ENCODE data around the gene PDE6B. TPM values are rescaled to one million over a fixed set of nuclear protein-coding genes. Genes with fewer than 3 reads are reported as not detected.

The PDE6B gene
- total RNA-seq, 4 donors from 2014 or later = 0.81 to 5.5 (median 1.8) TPM

GRCh38 chr4:626201-627091 lies 1.1 kb downstream of the PDE6B start:
- Histone ChIP-seq H3K4me3 (no peak overlapping the region), H3K27ac (no peak overlapping the region), H3K4me1 (no peaks in the 10 kb centered on the region), H3K36me3 (no peaks in the 10 kb centered on the region), H3K27me3 (peaks cover 75% of the 10 kb centered on the region), H3K9me3 (no peaks in the 10 kb centered on the region)
- ATAC-seq = no peak
- TF ChIP-seq POLR2AphosphoS5 (IDR thresholded peaks at IDR 0.05) = no peak
- TF ChIP-seq POLR2A (IDR thresholded peaks at IDR 0.05) = no peak
- TF ChIP-seq EP300 (IDR thresholded peaks at IDR 0.05) = no peak
- TF ChIP-seq CTCF (IDR thresholded peaks at IDR 0.05) = no peak
- WGBS, 2 donors (ENCODE audit: low coverage in 1 of 2) = 81% methylated on average over 13 of the region's 20 CpGs; no CpG with 5 or more reads in 1 of the 2 donors

- no peak for ATAC-seq
- Histone ChIP-seq H3K27ac (no peak overlapping the region), H3K4me3 (no peak overlapping the region), H3K9me3 (no peaks in the 10 kb centered on the region), H3K27me3 (peaks cover 75% of the 10 kb centered on the region), H3K36me3 (no peaks in the 10 kb centered on the region), H3K4me1 (no peaks in the 10 kb centered on the region)
- no peak for TF ChIP-seq CTCF (IDR thresholded peaks at IDR 0.05)
- no peak for TF ChIP-seq POLR2AphosphoS5 (IDR thresholded peaks at IDR 0.05)
- TF ChIP-seq POLR2A (IDR thresholded peaks at IDR 0.05) = no peak
- 62 to 87% methylated on average over 6 to 11 of the region's 15 CpGs for WGBS, 2 donors (ENCODE audit: low coverage in 1 of 2)
Measured at GRCh38 chr4:627347-628125, 2.2 kb downstream of the PDE6B start.

- H3K9me3 ChIP-seq = no peaks in the 10 kb centered on the region
- H3K36me3 ChIP-seq = no peaks in the 10 kb centered on the region
- peaks cover 73% of the 10 kb centered on the region for H3K27me3 ChIP-seq
- ATAC-seq = no peak
- H3K4me1 ChIP-seq = no peaks in the 10 kb centered on the region
- 87% methylated on average over 3 of the region's 17 CpGs; no CpG with 5 or more reads in 1 of the 2 donors for WGBS, 2 donors (ENCODE audit: low coverage in 1 of 2)
- TF ChIP-seq CTCF (IDR thresholded peaks at IDR 0.05) (no peak), POLR2A (IDR thresholded peaks at IDR 0.05) (no peak), EP300 (IDR thresholded peaks at IDR 0.05) (no peak), POLR2AphosphoS5 (IDR thresholded peaks at IDR 0.05) (no peak)
- H3K27ac ChIP-seq = no peak overlapping the region
- H3K4me3 ChIP-seq = no peak overlapping the region
Measured at GRCh38 chr4:628311-628741, 3.0 kb downstream of the PDE6B start.

GRCh38 chr4:628821-629635 lies 3.7 kb downstream of the PDE6B start:
- H3K4me3 ChIP-seq = no peak overlapping the region
- ATAC-seq = no peak
- H3K4me1 ChIP-seq = no peaks in the 10 kb centered on the region
- H3K36me3 ChIP-seq = no peaks in the 10 kb centered on the region
- no peaks in the 10 kb centered on the region for H3K9me3 ChIP-seq
- H3K27ac ChIP-seq = no peak overlapping the region
- no peak for TF ChIP-seq CTCF (IDR thresholded peaks at IDR 0.05)
- no peak for TF ChIP-seq EP300 (IDR thresholded peaks at IDR 0.05)
- TF ChIP-seq POLR2AphosphoS5 (IDR thresholded peaks at IDR 0.05) = no peak
- 90% methylated on average over 4 of the region's 27 CpGs; no CpG with 5 or more reads in 1 of the 2 donors for WGBS, 2 donors (ENCODE audit: low coverage in 1 of 2)
- H3K27me3 ChIP-seq = peaks cover 73% of the 10 kb centered on the region

Data from gastroesophageal sphincter (tissue), 4 donors.